Coronary artery (tissue), 2 donors: ENCODE results near the gene TNXB.
A peak's percentile ranks its signal among the peaks of the same experiment; 100 is the strongest.
"Not testable (repeated sequence)": the region's sequence is repeated elsewhere in the genome, so short reads cannot be mapped to it uniquely, and the experiment has no call there.

ENCODE experiments used
- DNase-seq: peaks from one replicate; pipeline ENCODE4 v3.0.0-alpha.2; 2017; ENCODE audit warnings: low spot score
- H3K27ac ChIP-seq, 2 donors: fragments of 200-600 bp; sonication (generic); one replicate each; pipeline ENCODE4 v1.5.1; 2016 to 2019
- H3K4me3 ChIP-seq: fragments of 200-600 bp; sonication (generic); 2 replicates; pipeline ENCODE4 v1.5.1; 2016; ENCODE audit warnings: mild to moderate bottlenecking, moderate library complexity
- TF ChIP-seq, protein P1 (sequence below): fragments of 200-600 bp; sonication (generic); IDR thresholded peaks from one replicate; pipeline ENCODE4 v1.5.1; 2019; ENCODE audit warnings: antibody characterized with exemption

The TNXB gene

DNA sequence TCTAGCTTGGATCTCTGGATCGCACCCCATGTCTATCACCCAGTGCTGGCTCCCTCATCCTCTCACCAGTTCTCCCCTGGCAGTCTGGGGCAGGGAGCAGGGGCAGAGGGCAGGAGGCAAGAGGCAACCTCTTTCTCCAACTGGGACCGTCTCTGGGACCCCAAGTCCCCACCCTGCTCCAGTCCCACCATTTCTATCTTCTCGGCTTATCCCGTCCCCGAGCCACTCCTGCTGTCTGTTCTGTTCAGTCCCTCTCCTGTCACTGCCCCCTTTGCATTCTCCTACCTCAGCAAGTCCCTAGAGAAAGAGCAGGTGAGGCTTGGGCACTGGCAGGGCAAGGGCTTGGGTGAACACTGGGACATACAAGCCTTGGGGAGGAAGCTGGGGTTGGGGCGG lies 625 bp upstream of the TNXB start:
- peak overlapping the region; percentile 76 for H3K4me3 ChIP-seq

GRCh38 chr6:32108727-32109113 lies 418 bp downstream of the TNXB start:
- peak overlapping the region; percentile 76 for H3K4me3 ChIP-seq
- DNase-seq: no peak
- TF ChIP-seq, protein P1, sequence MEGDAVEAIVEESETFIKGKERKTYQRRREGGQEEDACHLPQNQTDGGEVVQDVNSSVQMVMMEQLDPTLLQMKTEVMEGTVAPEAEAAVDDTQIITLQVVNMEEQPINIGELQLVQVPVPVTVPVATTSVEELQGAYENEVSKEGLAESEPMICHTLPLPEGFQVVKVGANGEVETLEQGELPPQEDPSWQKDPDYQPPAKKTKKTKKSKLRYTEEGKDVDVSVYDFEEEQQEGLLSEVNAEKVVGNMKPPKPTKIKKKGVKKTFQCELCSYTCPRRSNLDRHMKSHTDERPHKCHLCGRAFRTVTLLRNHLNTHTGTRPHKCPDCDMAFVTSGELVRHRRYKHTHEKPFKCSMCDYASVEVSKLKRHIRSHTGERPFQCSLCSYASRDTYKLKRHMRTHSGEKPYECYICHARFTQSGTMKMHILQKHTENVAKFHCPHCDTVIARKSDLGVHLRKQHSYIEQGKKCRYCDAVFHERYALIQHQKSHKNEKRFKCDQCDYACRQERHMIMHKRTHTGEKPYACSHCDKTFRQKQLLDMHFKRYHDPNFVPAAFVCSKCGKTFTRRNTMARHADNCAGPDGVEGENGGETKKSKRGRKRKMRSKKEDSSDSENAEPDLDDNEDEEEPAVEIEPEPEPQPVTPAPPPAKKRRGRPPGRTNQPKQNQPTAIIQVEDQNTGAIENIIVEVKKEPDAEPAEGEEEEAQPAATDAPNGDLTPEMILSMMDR: no peak
- peak overlapping the region; percentile 78 to 89 for H3K27ac ChIP-seq

More for the DNA sequence above, 625 bp upstream of the TNXB start:
- TF ChIP-seq, protein P1: no peak
- H3K27ac ChIP-seq: peak overlapping the region; percentile 49 to 89
- DNase-seq: no peak

DNA sequence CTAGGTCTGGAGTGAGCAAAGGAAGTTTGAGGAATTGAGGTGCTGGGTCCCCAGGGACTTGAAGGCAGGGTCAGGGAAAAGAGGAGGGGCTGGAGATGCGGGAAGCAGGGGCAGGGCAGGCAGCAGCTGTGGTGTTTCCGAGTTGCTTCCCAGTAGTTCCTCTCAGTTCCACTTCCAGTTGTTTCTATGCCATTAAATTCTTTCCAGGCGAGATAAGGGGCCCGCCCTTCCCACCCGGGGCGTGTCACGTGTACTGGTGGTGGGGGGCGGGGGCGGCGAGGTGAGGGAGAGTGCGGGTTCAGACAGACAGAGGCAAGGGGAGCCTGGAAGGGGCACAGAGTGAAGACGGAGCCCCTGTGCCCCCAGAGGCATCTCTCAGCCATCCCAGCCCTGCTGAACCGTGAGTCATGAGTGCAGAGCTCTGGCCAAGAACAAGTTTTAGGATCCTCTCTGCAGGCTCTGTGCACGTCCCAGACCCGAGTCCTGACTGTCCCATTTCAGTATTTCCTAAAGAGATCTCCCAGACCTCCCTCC lies 977 bp downstream of the TNXB start:
- Histone ChIP-seq H3K4me3 (peak overlapping the region; percentile 76), H3K27ac (peak overlapping the region; percentile 78 to 89)
- DNase-seq: peak; percentile 89
- TF ChIP-seq, protein P1: no peak

- TF ChIP-seq, protein P1: no peak
- peak overlapping the region; percentile 76 for H3K4me3 ChIP-seq
- H3K27ac ChIP-seq: peak overlapping the region; percentile 78 to 89
- no peak for DNase-seq
Observed at GRCh38 chr6:32107406-32107805, 1.7 kb downstream of the TNXB start.

- Histone ChIP-seq H3K4me3 (no peak overlapping the region), H3K27ac (no peak overlapping the region)
- TF ChIP-seq, protein P1: no peak
- no peak for DNase-seq
Observed at GRCh38 chr6:32105433-32105832, 3.7 kb downstream of the TNXB start.

DNA sequence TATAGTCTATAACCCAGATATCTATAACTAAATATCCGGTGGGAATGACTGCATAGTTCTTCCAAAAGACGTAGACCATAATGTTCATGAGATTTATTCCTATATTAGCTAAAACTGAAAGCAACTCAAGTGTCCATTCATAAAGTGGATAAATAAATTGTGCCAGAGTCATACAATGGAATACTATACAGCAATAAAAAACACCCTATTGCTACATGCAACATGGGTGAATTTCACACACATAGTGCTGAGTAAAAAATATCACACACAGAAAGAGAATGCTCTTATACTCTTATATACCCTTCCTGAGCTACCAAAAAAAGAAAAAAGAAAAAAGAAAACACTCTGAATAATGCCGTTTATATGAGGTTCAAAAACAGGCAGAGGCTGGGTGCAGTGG lies 6.9 kb downstream of the TNXB start:
- H3K27ac ChIP-seq: no peak overlapping the region
- H3K4me3 ChIP-seq: no peak overlapping the region
- no peak for DNase-seq
- TF ChIP-seq, protein P1: no peak

DNA sequence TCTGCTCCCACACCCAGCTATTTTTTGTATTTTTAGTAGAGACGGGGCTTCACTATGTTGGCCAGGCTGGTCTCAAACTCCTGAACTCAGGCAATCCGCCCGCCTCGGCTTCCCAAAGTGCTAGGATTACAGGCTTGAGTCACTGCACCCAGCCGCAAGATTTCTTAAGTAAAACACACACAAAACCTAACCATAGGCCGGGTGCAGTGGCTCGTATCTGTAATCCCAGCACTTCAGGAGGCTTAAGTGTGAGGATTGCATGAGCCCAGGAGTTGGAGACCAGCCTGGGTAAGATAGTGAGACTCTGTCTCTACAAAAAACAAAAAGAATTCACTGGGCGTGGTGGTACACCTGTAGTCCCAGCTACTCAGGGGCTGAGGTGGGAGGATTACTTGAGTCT lies 8.9 kb downstream of the TNXB start:
- not testable (repeated sequence) for H3K27ac ChIP-seq, DNase-seq, H3K4me3 ChIP-seq

DNA sequence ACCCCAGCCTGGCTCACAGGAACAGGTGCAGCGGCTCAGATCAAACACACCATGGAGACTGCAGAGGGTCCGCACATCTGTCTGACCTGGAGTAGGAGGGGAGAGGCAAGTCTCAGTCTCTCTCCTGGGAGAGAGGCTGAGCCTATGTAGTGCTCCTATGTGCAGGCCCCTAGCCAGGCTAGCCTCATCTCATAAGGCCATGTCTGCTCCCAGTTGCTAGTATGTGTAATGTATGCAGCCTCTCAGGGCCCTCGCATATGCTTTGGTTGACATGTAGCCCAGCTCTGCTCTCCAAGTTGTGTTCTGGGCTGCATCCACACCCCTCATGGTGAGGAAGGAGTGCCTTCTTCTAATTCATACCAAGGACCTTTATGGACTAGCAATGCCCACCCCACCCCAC lies 11.8 kb downstream of the TNXB start:
- H3K27ac ChIP-seq: no peak overlapping the region
- TF ChIP-seq, protein P1: no peak
- H3K4me3 ChIP-seq: no peak overlapping the region
- DNase-seq: no peak
